Measurements from ENCODE around the gene ARHGEF7.

The ARHGEF7 gene

DNA sequence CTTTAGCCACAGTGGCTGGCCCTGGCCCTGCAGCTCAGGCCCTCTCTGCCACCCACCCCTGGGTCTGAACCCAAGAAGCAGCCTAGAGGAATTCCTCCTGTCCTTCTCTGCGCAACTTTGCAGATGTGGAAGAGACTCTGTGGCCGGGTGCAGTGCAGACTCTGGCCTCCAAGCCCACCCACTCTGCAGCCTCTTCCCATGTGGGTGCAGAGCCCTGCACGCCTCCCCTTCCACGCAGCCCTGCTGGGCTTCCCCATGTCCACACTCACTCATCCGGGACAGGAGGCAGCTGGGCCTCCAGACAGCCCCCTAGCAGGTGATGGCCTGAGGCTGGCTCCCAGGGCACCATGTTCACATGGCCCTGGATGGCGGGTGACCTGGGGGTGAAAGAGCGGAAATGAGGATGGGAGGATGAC is 207.8 kb downstream of the ARHGEF7 start:
- Histone ChIP-seq H3K27me3 (ENCODE audit: low read length) (no peaks in the 10 kb centered on the region), H3K27ac (ENCODE audit: low read depth, low read length) (no peak overlapping the region), H3K9me3 (ENCODE audit: insufficient read depth, low read length) (no peaks in the 10 kb centered on the region), H3K9ac (ENCODE audit: low read length) (no peak overlapping the region), H3F3A (ENCODE audit: insufficient read depth) (no peaks in the 10 kb centered on the region), H2AFZ (ENCODE audit: low read depth, low read length, severe bottlenecking) (no peak overlapping the region), H4K20me1 (ENCODE audit: low read depth, low read length) (no peaks in the 10 kb centered on the region), H3K79me2 (ENCODE audit: insufficient read depth, low read length) (no peaks in the 10 kb centered on the region), H3K36me3 (ENCODE audit: low read length) (no peaks in the 10 kb centered on the region), H3K4me2 (ENCODE audit: low read depth, low read length, poor library complexity, severe bottlenecking) (no peak overlapping the region), H3K4me3 (ENCODE audit: insufficient read depth, low read length, poor library complexity, severe bottlenecking) (no peak overlapping the region), H3K9me2 (replicated peaks; ENCODE audit: insufficient read depth, low read length) (no peaks in the 10 kb centered on the region)
- TF ChIP-seq, protein P1, sequence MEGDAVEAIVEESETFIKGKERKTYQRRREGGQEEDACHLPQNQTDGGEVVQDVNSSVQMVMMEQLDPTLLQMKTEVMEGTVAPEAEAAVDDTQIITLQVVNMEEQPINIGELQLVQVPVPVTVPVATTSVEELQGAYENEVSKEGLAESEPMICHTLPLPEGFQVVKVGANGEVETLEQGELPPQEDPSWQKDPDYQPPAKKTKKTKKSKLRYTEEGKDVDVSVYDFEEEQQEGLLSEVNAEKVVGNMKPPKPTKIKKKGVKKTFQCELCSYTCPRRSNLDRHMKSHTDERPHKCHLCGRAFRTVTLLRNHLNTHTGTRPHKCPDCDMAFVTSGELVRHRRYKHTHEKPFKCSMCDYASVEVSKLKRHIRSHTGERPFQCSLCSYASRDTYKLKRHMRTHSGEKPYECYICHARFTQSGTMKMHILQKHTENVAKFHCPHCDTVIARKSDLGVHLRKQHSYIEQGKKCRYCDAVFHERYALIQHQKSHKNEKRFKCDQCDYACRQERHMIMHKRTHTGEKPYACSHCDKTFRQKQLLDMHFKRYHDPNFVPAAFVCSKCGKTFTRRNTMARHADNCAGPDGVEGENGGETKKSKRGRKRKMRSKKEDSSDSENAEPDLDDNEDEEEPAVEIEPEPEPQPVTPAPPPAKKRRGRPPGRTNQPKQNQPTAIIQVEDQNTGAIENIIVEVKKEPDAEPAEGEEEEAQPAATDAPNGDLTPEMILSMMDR (IDR thresholded peaks at IDR 0.05; ENCODE audit: insufficient read depth, low read length, poor library complexity, severe bottlenecking), result no peak
- no peak for TF ChIP-seq EZH2phosphoT487 (conservative IDR thresholded peaks at IDR 0.05; ENCODE audit: low read length)

DNA sequence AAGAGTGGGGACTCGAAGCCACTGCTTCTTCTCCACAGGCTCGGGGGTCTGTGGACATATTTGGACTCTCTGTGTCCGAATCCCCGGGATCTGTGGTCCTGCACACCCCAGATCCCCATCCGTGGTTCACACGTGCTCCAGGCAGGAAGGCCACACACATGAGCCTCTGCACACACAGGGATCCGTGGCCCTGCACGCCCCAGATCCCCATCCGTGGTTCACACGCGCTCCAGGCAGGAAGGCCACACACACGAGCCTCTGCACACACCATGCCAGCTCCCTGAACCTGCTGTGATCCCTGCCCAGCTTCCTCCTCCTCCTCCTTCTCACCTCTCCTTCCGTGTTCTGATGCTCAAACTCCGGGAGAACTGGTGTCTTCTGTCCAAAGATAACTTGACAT is 208.4 kb downstream of the ARHGEF7 start:
- no peak overlapping the region for H3K4me3 ChIP-seq (ENCODE audit: insufficient read depth, low read length, poor library complexity, severe bottlenecking)
- no peak overlapping the region for H3K4me2 ChIP-seq (ENCODE audit: low read depth, low read length, poor library complexity, severe bottlenecking)
- H3F3A ChIP-seq (ENCODE audit: insufficient read depth), result no peaks in the 10 kb centered on the region
- no peak overlapping the region for H3K27ac ChIP-seq (ENCODE audit: low read depth, low read length)
- H3K27me3 ChIP-seq (ENCODE audit: low read length), result no peaks in the 10 kb centered on the region
- TF ChIP-seq EZH2phosphoT487 (conservative IDR thresholded peaks at IDR 0.05; ENCODE audit: low read length), result no peak
- TF ChIP-seq, protein P1 (IDR thresholded peaks at IDR 0.05; ENCODE audit: insufficient read depth, low read length, poor library complexity, severe bottlenecking), result no peak
- H2AFZ ChIP-seq (ENCODE audit: low read depth, low read length, severe bottlenecking), result no peak overlapping the region
- no peaks in the 10 kb centered on the region for H4K20me1 ChIP-seq (ENCODE audit: low read depth, low read length)
- no peaks in the 10 kb centered on the region for H3K79me2 ChIP-seq (ENCODE audit: insufficient read depth, low read length)
- H3K9ac ChIP-seq (ENCODE audit: low read length), result no peak overlapping the region
- no peaks in the 10 kb centered on the region for H3K9me2 ChIP-seq (replicated peaks; ENCODE audit: insufficient read depth, low read length)
- no peaks in the 10 kb centered on the region for H3K9me3 ChIP-seq (ENCODE audit: insufficient read depth, low read length)
- no peaks in the 10 kb centered on the region for H3K36me3 ChIP-seq (ENCODE audit: low read length)

DNA sequence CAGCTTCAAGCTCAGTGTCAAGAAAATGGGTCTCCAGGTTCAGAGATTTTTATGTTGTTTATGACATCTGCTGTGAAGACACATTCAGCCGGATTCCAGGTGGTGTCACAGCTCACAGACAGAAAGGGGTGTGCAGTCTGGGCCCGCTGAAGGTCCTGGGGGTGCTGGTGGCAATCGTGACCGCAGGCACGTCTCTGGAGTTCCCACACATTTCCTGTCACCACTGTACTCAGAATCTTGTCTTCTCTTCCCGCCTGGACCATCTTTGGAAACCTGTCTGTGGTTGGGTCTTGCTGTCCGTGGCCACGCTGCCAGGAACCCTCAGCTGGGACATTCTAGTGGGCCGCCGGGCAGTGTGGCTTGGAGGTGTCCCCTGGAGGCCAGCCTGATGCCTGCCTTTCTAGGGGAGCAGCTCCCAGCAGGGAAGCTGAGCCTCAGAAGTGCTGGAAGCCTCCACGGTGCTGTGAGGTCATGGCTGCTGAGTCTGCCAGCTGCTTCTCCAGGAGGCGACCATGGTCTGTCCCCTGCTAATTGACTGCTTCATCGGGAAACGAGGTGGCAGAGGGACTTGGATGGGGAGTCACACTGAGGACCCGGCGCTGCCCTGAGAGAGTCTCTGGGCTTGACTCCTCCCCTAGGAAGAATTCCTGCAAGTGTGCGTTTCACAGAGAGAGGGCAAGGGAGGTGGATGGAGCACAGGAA is 209.0 kb downstream of the ARHGEF7 start:
- Histone ChIP-seq H3F3A (ENCODE audit: insufficient read depth) (no peaks in the 10 kb centered on the region), H3K27ac (ENCODE audit: low read depth, low read length) (no peak overlapping the region), H4K20me1 (ENCODE audit: low read depth, low read length) (no peaks in the 10 kb centered on the region), H3K27me3 (ENCODE audit: low read length) (no peaks in the 10 kb centered on the region), H3K36me3 (ENCODE audit: low read length) (no peaks in the 10 kb centered on the region), H3K4me3 (ENCODE audit: insufficient read depth, low read length, poor library complexity, severe bottlenecking) (no peak overlapping the region), H3K79me2 (ENCODE audit: insufficient read depth, low read length) (no peaks in the 10 kb centered on the region), H3K4me2 (ENCODE audit: low read depth, low read length, poor library complexity, severe bottlenecking) (no peak overlapping the region), H3K9me2 (replicated peaks; ENCODE audit: insufficient read depth, low read length) (no peaks in the 10 kb centered on the region), H2AFZ (ENCODE audit: low read depth, low read length, severe bottlenecking) (no peak overlapping the region), H3K9me3 (ENCODE audit: insufficient read depth, low read length) (no peaks in the 10 kb centered on the region), H3K9ac (ENCODE audit: low read length) (no peak overlapping the region)
- TF ChIP-seq, protein P1 (IDR thresholded peaks at IDR 0.05; ENCODE audit: insufficient read depth, low read length, poor library complexity, severe bottlenecking), result no peak
- TF ChIP-seq EZH2phosphoT487 (conservative IDR thresholded peaks at IDR 0.05; ENCODE audit: low read length), result no peak

All from SU-DHL-6 (cell line).